ENCODE measurements around the gene TMEM31. TPM values are rescaled to one million over a fixed set of nuclear protein-coding genes. Genes with fewer than 3 reads are reported as not detected.
"Not testable (repeated sequence)": the region's sequence is repeated elsewhere in the genome, so short reads cannot be mapped to it uniquely, and the experiment has no call there.

Gene TMEM31
- total RNA-seq, 3 donors from 2014 or later = not detected

DNA sequence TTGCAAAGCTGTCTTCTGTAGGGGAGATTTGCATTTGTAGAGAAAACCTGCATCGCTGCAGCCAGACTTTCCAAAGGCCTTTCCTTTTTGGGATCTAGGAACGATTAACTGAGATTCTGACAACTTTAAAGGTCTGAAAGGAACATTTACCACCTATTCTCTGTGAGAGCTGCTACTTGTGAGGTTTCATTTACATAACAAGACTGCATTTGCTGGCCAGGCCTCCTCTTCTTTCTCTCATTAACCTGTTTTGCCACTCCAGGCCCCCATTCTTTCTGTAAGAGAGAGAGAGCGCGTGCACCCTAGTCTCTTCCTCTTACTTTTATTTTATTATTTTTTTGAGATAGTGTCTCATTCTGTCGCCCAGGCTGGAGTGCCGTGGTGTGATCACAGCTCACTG lies 31.6 kb downstream of the TMEM31 start:
- H3K4me1 ChIP-seq = no peaks in the 10 kb centered on the region
- peaks cover 0 to 44% of the 10 kb centered on the region in 2 donors for H3K27me3 ChIP-seq
- no peak for DNase-seq (ENCODE audit: low spot score in 2 of 2)
- no peaks in the 10 kb centered on the region for H3K9me3 ChIP-seq
- no peak overlapping the region for H3K27ac ChIP-seq
- intact Hi-C loops (cut with DNase I; ENCODE audit: low total_unique reads) = no loop called here
- H3K36me3 ChIP-seq = no peaks in the 10 kb centered on the region
- TF ChIP-seq, protein P1, sequence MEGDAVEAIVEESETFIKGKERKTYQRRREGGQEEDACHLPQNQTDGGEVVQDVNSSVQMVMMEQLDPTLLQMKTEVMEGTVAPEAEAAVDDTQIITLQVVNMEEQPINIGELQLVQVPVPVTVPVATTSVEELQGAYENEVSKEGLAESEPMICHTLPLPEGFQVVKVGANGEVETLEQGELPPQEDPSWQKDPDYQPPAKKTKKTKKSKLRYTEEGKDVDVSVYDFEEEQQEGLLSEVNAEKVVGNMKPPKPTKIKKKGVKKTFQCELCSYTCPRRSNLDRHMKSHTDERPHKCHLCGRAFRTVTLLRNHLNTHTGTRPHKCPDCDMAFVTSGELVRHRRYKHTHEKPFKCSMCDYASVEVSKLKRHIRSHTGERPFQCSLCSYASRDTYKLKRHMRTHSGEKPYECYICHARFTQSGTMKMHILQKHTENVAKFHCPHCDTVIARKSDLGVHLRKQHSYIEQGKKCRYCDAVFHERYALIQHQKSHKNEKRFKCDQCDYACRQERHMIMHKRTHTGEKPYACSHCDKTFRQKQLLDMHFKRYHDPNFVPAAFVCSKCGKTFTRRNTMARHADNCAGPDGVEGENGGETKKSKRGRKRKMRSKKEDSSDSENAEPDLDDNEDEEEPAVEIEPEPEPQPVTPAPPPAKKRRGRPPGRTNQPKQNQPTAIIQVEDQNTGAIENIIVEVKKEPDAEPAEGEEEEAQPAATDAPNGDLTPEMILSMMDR (IDR thresholded peaks at IDR 0.05) = no peak
- TF ChIP-seq POLR2A (IDR thresholded peaks at IDR 0.05) = no peak
- no peak for TF ChIP-seq POLR2AphosphoS5 (IDR thresholded peaks at IDR 0.05)
- H3K4me3 ChIP-seq = no peak overlapping the region

DNA sequence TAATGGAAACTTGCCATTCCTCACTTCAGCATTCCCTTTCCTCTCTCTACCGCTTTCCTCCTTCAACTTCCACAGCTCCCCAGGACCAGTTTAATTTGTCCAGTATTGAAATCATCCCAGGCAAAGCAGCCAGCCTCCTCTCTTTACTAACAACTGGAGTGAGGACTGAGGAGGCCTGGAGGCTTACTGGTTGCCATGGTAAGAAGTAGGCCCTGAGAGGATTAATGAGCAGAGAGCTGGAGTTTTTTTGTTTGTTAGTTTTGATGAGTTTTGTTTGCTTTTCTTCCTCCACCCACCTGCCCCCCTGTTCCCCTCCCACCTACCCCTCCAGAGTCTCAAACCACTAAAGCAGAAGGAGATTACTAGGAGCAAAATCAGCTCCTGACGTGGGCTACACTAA lies 36.5 kb downstream of the TMEM31 start:
- no peak for TF ChIP-seq POLR2AphosphoS5 (IDR thresholded peaks at IDR 0.05)
- TF ChIP-seq, protein P1 (IDR thresholded peaks at IDR 0.05) = no peak
- no peak for TF ChIP-seq POLR2A (IDR thresholded peaks at IDR 0.05)
- H3K4me1 ChIP-seq = no peaks in the 10 kb centered on the region
- H3K4me3 ChIP-seq = no peak overlapping the region
- H3K27me3 ChIP-seq = peaks cover 0 to 42% of the 10 kb centered on the region in 2 donors
- DNase-seq (ENCODE audit: low spot score in 2 of 2) = no peak
- intact Hi-C loops (cut with DNase I; ENCODE audit: low total_unique reads) = no loop called here
- no peaks in the 10 kb centered on the region for H3K9me3 ChIP-seq
- H3K36me3 ChIP-seq = no peaks in the 10 kb centered on the region
- H3K27ac ChIP-seq = no peak overlapping the region

GRCh38 chrX:103754401-103754800 lies 43.7 kb downstream of the TMEM31 start:
- H3K4me1 ChIP-seq = no peaks in the 10 kb centered on the region
- no peak for DNase-seq (ENCODE audit: low spot score in 2 of 2)
- H3K27ac ChIP-seq = no peak overlapping the region
- H3K27me3 ChIP-seq = peaks cover 0 to 45% of the 10 kb centered on the region in 2 donors
- H3K36me3 ChIP-seq = no peaks in the 10 kb centered on the region
- H3K9me3 ChIP-seq = peaks cover 7 to 15% of the 10 kb centered on the region in 2 donors
- TF ChIP-seq, protein P1 (IDR thresholded peaks at IDR 0.05) = no peak
- TF ChIP-seq POLR2A (IDR thresholded peaks at IDR 0.05) (no peak), POLR2AphosphoS5 (IDR thresholded peaks at IDR 0.05) (no peak)
- no peak overlapping the region for H3K4me3 ChIP-seq
- intact Hi-C loops (cut with DNase I; ENCODE audit: low total_unique reads) = no loop called here

- Histone ChIP-seq H3K4me1 (no peaks in the 10 kb centered on the region), H3K9me3 (peaks cover 9 to 20% of the 10 kb centered on the region in 2 donors), H3K36me3 (no peaks in the 10 kb centered on the region), H3K27ac (no peak overlapping the region), H3K4me3 (no peak overlapping the region), H3K27me3 (peaks cover 0 to 39% of the 10 kb centered on the region in 2 donors)
- DNase-seq (ENCODE audit: low spot score in 2 of 2) = no peak
- TF ChIP-seq POLR2AphosphoS5 (IDR thresholded peaks at IDR 0.05) = no peak
- TF ChIP-seq POLR2A (IDR thresholded peaks at IDR 0.05) = no peak
- TF ChIP-seq, protein P1 (IDR thresholded peaks at IDR 0.05) = no peak
- intact Hi-C loops (cut with DNase I; ENCODE audit: low total_unique reads) = no loop called here
These were observed 46.0 kb downstream of the TMEM31 start for GRCh38 chrX:103756736-103757135.

GRCh38 chrX:103758555-103758954 lies 47.8 kb downstream of the TMEM31 start:
- no peak overlapping the region for H3K4me3 ChIP-seq
- TF ChIP-seq POLR2AphosphoS5 (IDR thresholded peaks at IDR 0.05) = no peak
- TF ChIP-seq POLR2A (IDR thresholded peaks at IDR 0.05) = no peak
- TF ChIP-seq, protein P1 (IDR thresholded peaks at IDR 0.05) = no peak
- no peaks in the 10 kb centered on the region for H3K4me1 ChIP-seq
- peaks cover 9 to 20% of the 10 kb centered on the region in 2 donors for H3K9me3 ChIP-seq
- DNase-seq (ENCODE audit: low spot score in 2 of 2) = no peak
- no peak overlapping the region for H3K27ac ChIP-seq
- no peaks in the 10 kb centered on the region for H3K36me3 ChIP-seq
- intact Hi-C loops (cut with DNase I; ENCODE audit: low total_unique reads) = no loop called here
- peaks cover 0 to 25% of the 10 kb centered on the region in 2 donors for H3K27me3 ChIP-seq

DNA sequence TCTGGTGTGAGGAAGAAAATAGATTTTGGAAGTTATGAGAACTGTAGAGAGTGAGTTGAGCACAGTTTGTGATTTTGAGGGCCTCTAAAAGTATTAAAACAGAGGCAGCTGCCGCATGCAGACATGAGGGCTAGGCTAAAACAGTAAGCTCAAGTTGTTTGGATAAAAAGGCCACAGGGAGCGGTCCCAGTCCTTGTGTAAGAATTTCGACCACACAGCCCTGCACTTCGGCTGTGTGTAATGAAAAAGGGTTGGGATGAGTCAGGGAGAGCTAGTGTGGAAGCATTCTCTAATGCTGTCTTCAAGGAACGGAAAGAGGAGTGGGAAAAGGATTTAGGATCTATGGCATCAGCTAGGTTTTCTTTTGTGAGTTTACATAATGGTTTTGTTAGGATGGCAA lies 52.8 kb downstream of the TMEM31 start:
- peaks cover 0 to 17% of the 10 kb centered on the region in 2 donors for H3K27me3 ChIP-seq
- intact Hi-C loops (cut with DNase I; ENCODE audit: low total_unique reads); H3K4me3 ChIP-seq; DNase-seq (ENCODE audit: low spot score in 2 of 2); H3K4me1 ChIP-seq; H3K27ac ChIP-seq; H3K36me3 ChIP-seq: not testable (repeated sequence)
- peaks cover 9 to 13% of the 10 kb centered on the region in 2 donors for H3K9me3 ChIP-seq
